Activated CD4-positive, alpha-beta T cell treated with anti-CD3 and anti-CD28 coated beads, Interleukin-2, amount 50 U/mL, for 4 hours (primary cell): ENCODE results near the gene PGM3.

Source experiments
- DNase-seq, 2 experiments: peaks; one replicate each; pipeline ENCODE4 v3.0.0-alpha.2; 2020

The PGM3 gene

GRCh38 chr6:83182114-83182513 lies 11.0 kb downstream of the PGM3 start:
- DNase-seq, result no peak

DNA sequence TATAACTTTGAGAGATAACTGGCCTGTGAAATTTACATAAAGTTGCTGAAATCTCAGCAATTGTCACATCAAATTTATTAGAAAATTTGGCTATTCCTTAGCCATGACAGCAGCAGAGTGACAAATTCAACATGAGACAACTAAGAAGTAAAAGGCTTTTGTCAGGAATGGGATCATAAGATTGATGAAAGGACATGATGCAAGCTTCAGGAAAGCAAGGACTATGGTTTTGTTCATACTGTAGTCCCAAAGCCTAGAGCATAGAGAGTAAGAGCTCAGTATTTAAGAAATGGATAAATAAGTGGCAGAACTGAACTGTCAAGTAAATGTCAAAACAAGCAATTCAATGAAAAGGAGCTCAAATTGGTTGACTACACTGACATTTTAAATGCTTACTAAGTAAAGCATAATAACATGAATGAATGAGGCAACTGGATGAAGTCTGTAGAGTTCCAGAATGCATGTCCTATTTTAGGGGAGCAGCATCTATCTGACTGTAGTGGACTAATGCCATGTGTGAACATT lies 12.6 kb downstream of the PGM3 start:
- no peak for DNase-seq

GRCh38 chr6:83176246-83176645 lies 16.8 kb downstream of the PGM3 start:
- no peak for DNase-seq

DNA sequence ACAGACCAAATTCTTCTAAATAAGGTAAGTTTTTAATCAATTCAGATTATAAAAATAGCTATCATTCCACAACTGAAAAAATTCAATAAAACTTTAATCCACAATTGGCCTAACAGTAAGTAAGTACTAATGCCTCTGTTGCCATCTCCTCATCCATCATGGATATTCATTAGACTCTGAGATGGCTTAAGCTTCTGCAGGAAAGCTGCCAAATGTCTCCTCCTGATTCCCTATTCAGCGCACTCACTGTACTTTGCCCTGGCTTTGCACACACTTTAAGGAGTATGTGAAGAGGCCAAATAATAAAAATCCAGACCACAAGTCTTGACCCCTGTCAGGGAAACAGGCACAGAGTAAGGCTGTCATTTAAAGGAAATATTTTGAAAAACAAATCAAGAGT lies 23.6 kb downstream of the PGM3 start:
- no peak for DNase-seq

DNA sequence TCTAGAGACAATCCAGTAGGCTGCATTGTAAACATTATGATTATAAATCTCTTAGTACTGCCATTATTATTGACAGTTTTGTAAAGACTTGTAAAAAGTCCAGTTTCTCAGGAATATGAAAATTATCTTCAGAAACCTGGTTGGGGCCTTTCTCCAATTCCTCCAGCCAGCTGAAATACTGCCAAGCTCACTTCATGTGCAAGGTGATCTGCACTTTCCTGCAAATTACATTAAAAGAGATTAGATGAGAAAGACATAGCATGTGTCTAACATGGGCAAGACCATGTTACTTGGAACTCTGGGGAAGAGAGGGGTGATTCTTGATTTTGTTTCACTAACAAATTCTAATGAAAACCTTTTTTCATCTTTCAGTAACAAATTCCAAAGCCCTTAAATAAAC lies 24.0 kb downstream of the PGM3 start:
- no peak for DNase-seq

- no peak for DNase-seq
Observed at GRCh38 chr6:83168556-83168955, 24.5 kb downstream of the PGM3 start.

GRCh38 chr6:83167726-83168278 lies 25.3 kb downstream of the PGM3 start:
- no peak for DNase-seq

GRCh38 chr6:83160167-83160566 lies 32.9 kb downstream of the PGM3 start:
- no peak for DNase-seq

DNA sequence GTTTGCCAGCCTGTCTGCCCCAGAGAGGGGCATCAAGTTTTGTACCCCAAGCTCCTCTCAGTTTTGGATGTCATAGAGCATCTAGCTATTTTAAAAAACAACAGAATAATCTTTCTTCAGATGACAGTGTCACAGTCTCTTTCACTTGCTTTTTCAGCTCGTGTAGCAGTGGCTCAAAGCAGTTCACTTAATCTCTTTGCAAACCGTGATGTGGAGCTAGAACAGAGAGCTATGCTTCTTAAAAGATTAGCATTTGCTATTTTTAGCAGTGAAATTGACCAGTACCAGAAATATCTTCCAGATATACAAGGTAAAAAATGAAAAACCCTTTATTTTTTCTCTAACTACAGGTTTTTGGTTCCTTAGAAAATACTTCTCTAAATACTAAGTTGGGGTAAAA lies 37.3 kb downstream of the PGM3 start:
- DNase-seq, result no peak

GRCh38 chr6:83153883-83154521 lies 39.1 kb downstream of the PGM3 start:
- no peak for DNase-seq

DNA sequence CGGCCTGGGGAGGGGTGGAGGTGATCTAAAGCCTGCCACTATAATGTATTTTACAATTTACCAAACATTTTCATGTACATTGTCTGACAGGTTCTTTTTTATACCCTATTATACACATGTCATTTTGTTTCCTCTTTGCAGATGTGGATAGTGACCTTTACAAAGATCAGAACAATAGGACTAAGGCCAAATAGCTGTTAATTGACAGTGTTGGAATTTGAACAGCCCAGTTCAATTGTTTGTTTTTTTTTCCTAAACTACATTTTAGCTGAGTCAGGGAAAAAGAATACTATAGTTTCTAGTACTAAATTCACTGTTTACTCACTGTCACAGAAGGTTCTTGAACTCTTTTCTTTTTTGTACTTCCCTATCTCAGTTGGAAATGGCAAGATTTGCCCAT lies 40.2 kb downstream of the PGM3 start:
- DNase-seq, result no peak

DNA sequence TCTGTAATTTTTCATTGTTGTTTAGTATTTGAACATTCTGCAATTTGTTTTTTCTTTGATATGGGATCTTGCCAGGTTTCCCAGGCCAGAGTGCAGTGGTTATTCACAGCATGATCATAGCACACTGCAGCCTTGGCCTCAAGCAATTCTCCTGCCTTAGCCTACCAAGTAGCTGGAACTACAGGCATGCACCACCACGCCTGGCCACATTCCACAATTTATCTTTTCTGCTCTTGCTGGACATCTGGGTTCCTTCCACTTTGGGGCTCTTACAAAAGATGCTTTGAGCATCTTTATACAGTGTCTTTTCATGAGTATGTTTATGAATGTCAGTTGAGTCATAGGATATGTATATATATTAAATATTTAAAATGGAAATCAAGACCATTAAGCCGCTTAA lies 42.0 kb downstream of the PGM3 start:
- no peak for DNase-seq

- DNase-seq, result no peak
Observed at GRCh38 chr6:83138758-83139157, 54.3 kb downstream of the PGM3 start.

DNA sequence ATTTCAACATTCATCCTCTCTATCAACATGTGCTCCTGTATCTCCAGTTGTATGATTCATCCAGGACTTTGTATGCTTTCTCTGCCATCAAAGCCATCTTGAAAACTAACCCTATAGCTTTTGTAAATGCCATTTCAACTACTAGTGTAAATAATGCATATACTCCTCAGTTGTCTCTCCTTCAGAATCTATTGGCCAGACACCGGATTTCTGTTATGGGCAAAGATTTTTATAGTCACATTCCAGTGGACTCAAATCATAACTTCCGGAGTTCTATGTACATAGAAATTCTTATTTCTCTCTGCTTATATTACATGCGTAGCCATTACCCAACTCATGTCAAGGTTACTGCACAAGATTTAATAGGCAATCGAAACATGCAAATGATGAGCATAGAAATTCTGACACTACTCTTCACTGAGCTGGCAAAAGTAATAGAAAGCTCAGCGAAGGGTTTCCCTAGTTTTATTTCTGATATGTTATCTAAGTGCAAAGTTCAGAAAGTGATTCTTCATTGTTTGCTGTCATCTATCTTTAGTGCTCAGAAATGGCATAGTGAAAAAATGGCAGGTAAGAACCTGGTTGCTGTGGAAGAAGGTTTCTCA lies 54.8 kb downstream of the PGM3 start:
- no peak for DNase-seq

- no peak for DNase-seq
Observed at GRCh38 chr6:83132121-83132520, 60.9 kb downstream of the PGM3 start.

DNA sequence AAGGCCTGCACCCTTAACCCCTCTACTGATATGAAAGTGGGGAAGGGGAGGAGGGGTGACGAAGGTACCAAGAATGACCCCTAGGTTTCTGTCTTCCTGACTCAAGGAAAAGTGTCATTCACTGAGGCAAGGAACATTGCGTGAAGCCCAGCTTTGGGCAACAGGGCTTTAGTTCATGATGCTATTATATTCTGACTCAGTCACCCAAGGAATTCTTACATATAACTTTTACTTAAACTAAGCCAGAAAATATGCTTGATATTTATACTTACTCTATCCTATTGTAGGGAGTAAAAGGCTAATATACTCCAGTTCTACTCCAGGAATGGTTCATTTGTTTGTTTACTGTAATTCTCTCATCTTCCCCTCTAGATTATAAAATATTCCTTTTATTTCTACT lies 65.1 kb downstream of the PGM3 start:
- no peak for DNase-seq

- no peak for DNase-seq
Observed at GRCh38 chr6:83127258-83127657, 65.8 kb downstream of the PGM3 start.

DNA sequence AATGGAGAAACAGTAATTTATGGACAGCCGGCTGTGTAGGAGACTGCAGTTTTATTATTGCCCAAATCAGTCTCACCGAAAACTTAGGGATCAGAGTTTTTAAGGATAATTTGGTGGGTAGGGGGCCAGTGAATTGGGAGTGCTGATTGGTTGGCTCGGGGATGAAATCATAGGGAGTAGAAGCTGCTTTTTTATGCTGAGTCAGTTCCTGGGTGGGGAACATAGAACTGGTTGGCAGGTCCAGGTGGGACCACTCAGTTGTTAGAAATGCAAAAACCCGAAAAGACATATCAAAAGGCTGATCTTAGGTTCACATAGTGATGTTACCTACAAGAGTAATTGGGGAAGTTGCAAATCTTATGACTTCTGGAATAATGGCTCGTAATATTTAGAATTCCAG lies 66.3 kb downstream of the PGM3 start:
- no peak for DNase-seq

- no peak for DNase-seq
Observed at GRCh38 chr6:83126223-83126622, 66.8 kb downstream of the PGM3 start.

GRCh38 chr6:83125425-83125824 lies 67.6 kb downstream of the PGM3 start:
- no peak for DNase-seq

DNA sequence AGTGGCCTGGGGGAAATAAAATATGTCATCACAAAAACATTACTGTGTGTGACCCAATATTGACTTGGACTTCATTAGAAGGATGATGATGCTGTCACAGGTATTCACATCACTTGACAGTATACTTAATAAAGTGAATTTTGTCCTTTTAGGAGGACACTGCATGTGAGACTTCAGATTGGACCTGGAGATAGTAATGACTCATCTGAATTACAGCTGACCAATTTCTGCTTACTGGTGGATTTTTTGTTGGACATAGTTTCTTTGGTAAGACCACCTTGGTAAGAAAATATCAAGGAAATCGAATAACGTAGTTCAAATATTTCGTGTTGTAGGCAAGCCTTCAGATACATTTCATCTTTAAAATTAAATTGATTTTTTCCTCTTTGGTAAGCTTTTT lies 68.5 kb downstream of the PGM3 start:
- no peak for DNase-seq

DNA sequence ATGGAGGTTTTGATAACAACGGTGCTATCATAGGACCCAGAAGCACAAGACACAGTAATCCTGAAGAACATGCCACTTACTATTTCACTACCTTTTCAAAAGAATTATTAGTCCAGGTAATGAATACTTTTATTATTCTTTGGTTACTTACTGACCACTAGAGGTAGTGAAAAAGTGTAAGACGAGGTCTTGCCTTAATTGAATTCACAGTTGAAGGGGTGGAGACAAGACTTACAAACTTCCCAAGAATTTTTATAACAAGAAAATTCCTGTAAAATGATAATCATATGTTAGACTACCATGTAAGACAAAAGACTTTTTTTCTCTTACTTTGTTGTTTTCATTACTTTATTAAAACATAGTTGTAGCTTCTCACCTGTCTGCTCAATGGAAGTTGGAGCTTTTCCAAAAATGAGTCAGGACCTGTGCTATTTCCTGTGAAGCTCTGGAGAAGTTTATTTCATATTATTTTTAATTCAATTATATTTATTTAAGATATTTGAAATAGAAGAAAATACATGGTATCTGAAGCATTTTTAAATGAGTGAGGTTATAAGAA lies 73.2 kb downstream of the PGM3 start:
- DNase-seq, result no peak

- no peak for DNase-seq
Observed at GRCh38 chr6:83117802-83118201, 75.3 kb downstream of the PGM3 start.
